Tibial nerve (tissue), 4 donors: Measurements from ENCODE around the gene TMEM120B.
"Not testable (repeated sequence)": the region's sequence is repeated elsewhere in the genome, so short reads cannot be mapped to it uniquely, and the experiment has no call there.

ENCODE experiments used
- CTCF ChIP-seq, 5 experiments: fragments of 200-600 bp in 3 of 5; fragments of 450-650 bp in 2 of 5; sonication (generic) in 3 of 5; IDR thresholded peaks; one replicate each; pipeline ENCODE4 v1.5.1; 2016 to 2019; ENCODE audit warnings: antibody characterized with exemption in 5 of 5, mild to moderate bottlenecking in 3 of 5, moderate library complexity in 2 of 5
- EP300 ChIP-seq, 2 donors: sonication (generic); formaldehyde crosslinking; IDR thresholded peaks; one replicate each; pipeline ENCODE4 v1.6.1; 2017; ENCODE audit warnings: antibody characterized with exemption in 2 of 2, mild to moderate bottlenecking in 1 of 2
- POLR2A ChIP-seq, 2 donors: fragments of 450-650 bp; IDR thresholded peaks; one replicate each; pipeline ENCODE4 v1.6.1; 2017; ENCODE audit warnings: antibody characterized with exemption in 2 of 2, mild to moderate bottlenecking in 2 of 2, moderate library complexity in 2 of 2

- not testable (repeated sequence) for TF ChIP-seq CTCF, POLR2A, EP300 (IDR thresholded peaks at IDR 0.05)
These were observed 2.5 kb downstream of the TMEM120B start for GRCh38 chr12:121715055-121715454.
